ENCODE results near the gene PTPN21. TPM values are rescaled to one million over a fixed set of nuclear protein-coding genes. Genes with fewer than 3 reads are reported as not detected.
A peak's percentile ranks its signal among the peaks of the same experiment; 100 is the strongest.

PTPN21 gene
- total RNA-seq (2014; rRNA removed; shearing (Covaris generic)), result 7.4 and 8.4 TPM in 2 replicates

DNA sequence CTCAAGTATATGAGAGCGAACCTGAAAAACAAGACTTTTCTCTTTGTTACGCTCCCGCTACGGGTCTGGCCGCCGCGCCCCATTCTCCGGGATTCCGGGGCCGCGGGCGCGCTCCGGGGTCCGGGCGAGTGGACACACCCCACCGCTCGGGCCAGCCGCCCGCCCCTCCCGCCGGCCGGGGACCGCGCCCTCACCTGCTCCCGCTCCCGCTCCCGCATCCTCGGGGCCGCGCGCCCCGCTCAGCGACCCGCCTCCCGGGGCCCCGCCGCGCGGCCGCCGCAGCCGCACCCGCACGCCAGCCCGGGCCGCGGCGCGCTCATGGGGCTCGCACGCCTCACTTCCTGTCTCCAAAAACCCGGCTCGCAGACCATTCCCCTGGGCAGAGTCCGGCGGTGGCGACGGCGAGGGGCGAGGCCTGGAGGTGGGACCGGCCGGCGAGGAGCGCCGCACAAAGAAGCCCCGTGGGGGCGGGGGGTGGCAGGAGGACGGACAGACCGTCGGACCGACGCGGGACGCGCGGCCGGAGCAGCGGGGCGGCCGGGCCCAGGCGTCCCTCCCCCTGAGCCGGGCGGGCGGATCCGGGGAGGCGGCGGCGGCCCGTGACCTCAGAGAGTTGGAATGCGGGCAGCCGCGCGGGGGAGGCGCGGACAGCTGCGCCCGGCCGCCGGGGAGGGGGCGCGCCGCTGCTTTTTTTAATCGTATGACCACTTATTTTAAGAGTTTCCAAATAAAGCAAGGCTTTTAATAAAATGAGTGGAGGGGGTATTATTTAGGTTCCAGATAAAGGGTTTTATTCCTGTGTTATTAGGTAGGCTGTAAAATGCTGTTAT lies at the start of gene PTPN21:
Gene PTPN21 (minus strand): TSS at position 551 of the 830 bp plus-strand sequence. CDS start 4,590 bp downstream, outside the sequence.
- peak; percentile 79 for DNase-seq (ENCODE audit: low read depth)

DNA sequence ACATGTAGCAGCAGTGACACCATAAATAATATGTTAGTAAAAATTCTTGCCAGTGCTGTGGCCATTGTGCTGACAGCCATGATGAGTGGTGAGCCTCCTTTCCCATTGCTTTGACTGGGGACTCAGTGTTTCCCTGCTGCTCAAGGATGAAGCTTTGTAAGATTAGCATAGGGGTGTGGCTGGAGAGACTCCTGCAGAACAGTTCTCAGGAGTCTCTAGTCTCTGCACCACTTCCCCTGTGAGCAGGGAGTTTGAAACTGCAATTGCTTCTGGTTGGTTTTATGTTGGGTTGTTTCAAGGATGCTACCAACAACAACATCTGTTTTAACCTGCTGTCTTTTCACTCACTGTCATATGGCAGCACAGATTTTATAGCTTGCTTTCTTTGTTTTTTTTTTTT lies 49.4 kb upstream of the PTPN21 start:
- no peak for DNase-seq (ENCODE audit: low read depth)

DNA sequence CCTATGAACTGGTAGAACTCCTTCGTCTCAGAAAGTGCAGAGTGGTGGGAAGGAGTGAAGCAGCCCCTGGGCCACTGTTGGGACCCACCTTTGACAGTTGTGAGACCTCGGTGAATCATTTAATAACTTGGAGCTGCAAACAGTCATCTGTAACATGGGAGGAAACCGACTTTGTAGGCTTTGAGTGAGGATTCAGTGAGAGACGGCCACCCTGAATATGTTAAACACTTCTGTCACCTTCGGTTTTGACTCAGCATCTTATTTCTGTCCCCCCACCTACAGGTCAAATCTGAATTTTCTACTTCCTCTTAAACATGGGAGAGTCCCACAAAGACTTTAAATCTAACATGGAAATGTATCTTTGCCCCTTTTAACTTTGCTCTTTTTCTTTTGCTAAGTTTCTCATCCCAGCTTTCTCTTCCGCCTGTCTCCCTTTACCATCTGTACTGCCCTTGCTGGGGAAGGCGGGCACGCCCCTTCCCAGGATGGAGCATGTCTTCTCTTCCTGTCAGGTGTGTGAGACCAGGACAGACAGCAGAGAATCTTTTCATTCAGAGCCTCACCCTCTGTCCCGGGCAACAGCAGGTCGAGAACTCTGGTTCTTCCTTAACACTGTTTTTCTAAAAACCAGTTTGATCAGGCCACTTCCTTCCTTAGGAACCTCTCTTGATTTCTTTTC lies 45.1 kb upstream of the PTPN21 start:
- DNase-seq (ENCODE audit: low read depth), result no peak

DNA sequence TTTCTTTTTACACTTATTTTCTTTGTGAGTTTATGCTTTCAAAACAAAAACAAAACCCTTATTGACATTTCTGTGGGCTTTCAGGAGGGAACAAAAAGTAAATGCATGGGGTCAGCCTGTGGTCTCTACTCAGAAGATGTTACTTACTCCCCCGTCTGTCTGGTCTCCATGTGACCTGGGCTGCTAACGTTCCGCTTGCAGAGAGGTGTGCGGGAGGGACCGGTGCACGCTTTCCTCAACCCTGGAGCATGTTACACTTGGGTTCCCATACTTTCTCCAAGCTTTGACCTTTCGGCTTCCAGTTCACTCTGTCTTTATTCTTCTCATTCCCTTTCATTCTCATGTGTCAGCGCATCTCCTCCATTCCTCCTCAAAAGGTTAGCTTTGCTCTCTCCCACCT lies 44.5 kb upstream of the PTPN21 start:
- no peak for DNase-seq (ENCODE audit: low read depth)

DNA sequence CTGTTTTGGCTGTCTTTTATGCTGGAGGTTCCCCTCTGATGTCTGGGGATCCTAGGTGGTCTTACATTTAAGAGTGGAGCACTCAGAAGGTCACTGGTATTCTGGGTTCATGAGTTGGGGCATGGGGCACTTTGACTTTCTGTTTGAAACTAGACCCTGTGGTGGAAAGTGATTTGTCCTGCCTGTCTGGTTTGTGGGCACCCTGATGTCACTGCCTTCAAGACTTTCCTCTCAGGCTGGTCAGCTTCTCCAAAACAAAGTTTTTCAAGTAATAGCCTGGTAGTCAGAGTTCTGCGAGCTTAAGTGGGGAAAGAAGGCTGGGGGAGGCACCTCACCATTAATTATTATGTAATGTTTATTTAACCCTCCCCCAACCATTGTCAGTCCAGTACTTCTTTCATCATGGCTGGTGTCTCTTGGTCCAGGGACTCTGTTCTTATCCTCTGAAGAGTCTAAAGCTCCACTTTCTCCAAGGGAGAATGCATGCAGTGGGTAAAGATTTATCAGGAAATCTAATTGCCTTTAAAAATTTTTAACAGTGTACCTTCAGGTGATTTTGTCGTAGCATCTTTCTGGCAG lies 43.4 kb upstream of the PTPN21 start:
- DNase-seq (ENCODE audit: low read depth), result no peak

DNA sequence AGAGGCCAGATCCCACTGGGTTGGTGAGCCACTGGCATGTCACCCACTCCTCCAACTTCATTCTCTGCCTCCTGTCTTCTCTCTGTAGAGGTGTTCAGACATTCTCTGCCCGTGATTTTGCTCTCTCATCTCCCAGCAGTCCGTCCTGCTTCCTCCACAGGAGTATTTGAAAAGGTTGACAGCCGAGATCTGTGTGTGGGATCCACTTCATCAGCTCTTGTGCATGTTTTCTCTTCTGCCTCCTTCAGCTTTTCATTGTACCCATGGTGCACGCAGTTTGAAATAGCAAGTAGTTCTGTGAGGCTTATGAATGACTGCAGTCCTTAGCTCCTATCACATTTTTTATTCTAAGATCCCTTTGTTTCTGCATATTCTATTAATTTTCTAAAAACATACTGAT lies 42.8 kb upstream of the PTPN21 start:
- DNase-seq (ENCODE audit: low read depth), result no peak

DNA sequence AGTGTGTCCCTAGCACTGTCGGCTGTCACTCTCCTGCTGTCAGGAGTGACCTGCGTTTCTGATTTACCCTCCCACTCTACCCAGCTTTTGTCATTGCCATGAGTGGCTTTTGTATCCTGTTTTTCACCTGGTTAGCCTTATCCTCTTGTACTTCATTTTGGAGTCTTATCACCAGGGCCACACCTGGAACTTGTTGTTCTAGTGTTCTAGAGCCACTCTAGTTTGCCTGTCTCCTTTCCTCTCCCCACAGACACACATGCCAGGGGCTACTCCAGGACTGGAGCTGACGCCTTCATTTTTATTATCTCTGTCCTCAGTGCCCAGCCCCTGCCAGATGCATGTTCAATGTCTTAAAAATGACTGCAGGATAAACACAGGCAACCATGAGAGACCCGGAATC lies 42.2 kb upstream of the PTPN21 start:
- DNase-seq (ENCODE audit: low read depth), result no peak

DNA sequence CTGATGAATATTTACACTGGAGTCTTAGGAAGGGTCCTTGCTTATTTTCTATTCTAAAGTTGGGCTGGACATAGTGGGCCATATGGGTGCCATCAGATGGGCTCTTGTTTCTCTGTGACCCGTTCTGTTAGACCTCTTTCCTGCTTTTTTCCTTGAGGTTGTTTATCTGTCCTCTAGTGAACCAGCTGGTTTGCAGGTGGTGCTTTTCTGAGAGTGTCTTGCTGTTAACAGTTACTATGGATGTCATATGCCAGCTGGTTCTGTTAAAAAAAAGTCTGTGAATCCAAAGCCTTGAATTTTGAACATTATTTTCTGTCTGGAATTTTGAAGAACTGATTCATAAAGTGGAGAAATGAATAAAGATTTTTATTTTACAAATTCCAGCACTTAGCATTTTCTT lies 37.2 kb upstream of the PTPN21 start:
- no peak for DNase-seq (ENCODE audit: low read depth)

DNA sequence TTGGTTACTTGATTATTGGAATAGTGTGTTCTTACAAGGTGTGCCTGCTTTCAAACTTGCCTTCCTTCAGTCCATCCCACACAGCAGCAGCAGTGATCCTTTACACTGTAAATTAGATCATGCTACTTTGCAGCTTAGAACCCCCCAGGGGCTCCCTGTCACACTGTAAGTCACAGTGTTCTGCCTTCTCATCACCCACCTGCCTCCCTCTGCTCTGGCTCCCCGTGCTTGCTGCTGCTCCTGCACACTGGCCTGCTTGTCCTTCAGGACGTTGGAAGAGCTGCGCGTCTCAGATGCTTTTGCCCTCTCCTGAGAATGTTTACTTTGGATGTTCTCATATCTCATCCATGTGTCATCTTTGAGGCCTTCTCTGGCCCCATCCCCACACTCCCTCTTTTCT lies 35.4 kb upstream of the PTPN21 start:
- no peak for DNase-seq (ENCODE audit: low read depth)

DNA sequence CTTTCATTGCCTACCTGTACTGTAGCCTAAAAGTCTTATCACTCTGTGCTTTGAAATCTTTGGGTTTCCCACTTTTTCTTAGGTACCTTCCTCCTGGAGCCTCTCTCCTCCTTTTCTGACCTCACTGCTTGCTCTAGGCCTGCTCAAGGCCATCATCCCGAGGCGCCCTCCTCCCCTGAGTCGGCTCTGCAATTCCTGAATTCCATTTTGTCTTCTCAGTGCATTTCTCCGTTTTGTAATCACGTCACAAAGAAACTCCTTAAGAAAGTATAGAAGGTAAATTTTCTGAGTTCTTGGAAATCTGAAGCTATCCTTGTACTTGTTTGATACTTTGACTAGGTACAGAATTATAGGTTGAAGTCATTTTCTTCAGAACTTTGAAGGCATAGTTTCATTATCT lies 33.3 kb upstream of the PTPN21 start:
- DNase-seq (ENCODE audit: low read depth), result no peak

DNA sequence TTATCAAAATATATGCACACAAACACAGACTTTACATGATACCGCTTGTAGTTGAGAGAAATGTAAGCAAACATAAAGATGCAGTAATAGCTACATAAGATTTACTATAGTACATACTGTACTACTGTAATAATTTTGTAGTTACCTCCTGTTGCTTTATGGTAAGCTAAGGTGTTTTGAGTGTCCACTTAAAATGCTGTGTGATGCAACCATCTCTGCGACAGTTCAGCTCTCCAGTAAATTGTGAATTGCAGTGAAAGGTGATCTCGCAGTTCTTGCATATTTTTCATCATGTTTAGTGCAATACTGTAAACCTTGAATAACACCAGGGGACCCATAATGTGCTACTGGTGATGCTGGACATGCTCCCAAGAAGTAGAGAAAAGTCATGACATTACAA lies 29.6 kb upstream of the PTPN21 start:
- no peak for DNase-seq (ENCODE audit: low read depth)

DNA sequence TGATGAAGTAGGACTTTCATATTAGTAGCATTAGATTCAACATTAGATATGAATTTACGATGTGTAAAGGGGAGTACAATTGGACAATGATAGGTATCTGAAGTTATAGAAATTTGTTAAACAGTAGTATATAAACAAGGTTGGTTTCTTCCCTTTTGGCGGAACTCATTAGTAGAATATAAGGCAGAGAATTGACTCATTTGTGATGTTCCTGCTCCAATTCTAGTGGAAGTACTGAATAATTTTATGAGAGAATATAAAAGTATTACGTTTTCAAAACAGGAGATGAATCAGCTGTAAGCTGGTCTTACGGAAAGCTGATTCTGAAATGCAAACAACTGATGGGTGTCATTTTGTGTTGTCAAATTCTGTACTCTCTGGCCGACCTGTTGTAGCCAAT lies 21.4 kb upstream of the PTPN21 start:
- no peak for DNase-seq (ENCODE audit: low read depth)

DNA sequence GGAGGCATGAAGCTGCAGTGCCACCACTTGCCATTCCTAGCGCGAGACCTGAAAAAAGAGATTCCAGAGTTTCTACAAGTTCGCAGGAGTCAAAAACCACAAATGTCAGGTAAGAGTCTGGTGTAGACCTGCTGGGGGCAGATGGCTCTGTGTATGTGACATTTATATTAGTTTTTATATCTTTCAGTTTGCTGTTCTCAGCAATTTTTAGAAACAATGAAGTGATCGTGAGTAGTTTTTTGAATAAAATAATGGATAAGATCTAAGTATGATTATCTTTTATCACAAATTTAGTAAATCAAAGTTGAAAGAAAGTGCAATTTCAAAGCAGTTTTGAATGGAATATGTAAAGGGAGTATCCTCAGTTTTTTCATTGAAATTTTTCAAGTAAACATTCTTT lies 17.3 kb upstream of the PTPN21 start:
- DNase-seq (ENCODE audit: low read depth), result no peak

DNA sequence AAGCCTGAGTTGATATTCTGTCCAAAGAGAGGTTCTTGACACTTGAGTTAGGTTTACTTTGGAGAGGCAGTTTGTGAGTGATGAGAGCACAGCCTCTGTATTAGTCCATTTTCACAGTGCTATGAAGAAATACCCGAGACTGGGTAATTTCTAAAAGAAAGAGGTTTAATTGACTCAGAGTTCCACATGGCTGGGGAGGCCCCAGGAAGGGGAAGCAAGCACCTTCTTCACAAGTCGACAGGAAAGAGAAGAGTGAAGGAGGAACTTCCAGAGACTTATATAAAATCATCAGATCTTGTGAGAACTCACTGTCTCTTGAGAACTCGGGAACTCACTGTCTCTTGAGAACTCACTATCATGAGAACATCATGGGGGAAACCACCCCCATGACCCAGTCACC lies 13.4 kb upstream of the PTPN21 start:
- DNase-seq (ENCODE audit: low read depth), result no peak

DNA sequence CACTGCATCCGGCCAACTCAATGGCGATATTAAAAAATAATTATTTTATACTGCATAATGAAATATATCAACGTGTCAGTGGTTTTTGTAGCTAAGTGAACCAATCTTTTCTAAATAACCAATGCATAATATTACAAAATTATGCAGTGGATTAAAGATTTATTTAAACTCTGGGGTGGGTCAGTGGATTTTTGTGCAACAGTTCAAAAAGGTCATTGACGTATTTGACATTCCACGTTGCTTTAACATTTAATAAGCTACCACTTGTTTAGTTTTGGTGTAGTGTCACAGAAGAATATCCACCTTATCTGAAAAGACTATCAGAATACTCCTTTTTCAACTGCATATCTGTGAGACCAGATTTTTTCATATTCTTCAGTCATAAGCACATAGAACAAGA lies 10.6 kb upstream of the PTPN21 start:
- DNase-seq (ENCODE audit: low read depth), result no peak

DNA sequence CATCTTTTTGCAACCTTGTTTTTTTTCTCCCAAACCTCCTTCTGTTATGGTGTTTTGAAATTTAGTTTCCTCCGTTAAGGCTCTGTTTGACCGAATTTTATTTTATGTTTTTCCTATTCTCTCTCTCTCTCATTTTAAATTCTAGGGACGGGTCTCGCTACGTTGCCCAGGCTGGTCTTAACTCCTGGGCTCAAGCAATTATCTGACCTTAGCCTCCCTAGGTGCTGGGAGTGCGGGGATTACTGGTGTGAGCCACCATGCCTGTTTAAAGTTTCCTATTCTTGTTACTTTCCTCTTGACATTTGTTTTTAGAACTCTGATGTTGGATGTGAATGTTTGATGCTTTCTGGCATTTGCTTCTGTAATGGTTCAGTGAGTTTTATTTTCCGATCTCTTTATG lies 9.0 kb upstream of the PTPN21 start:
- no peak for DNase-seq (ENCODE audit: low read depth)

DNA sequence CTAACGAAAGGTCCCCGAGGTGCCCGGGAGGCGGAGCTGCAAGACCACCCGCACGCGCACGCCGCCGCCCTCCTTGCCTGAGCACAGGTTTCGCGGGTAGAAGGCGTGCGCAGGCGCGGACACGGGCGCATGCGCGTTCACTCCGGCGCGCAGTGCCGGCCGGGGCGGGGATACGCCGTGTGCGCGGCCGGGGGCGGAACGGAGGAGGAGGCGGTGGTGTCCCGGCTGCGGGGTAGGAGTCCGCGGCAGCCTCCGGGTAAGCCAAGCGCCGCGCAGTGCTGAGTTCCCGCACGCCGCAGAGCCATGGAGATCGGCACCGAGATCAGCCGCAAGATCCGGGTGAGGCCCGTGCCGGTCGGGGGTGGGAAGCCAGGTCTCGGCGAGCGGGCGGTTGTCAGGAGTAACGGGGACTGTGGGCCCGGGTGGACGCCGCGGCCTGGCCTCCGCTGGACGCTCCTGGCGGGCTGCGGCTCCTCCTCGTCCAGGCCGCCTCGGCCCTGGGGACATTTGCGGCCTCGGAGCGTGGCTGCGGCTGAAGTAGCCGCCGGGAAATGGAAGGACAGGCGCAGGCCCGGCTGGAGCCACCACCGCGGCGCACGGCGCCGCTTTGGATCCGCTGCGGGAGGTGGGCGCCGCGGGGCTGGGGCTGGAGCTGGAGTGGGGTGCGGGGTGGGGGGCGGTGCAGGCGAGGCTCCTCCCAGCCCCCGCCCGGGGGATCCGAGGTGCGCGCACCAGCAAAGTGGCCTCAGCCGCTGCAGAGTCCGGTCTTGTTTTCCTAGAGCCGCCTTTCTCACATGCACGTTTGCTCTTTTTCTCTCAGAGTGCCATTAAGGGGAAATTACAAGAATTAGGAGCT lies 8.3 kb upstream of the PTPN21 start, which contains the start of gene ZC3H14:
Gene ZC3H14 (plus strand): TSS at position 207 of the 856 bp plus-strand sequence. CDS start 97 bp downstream, at position 304.
- peak; percentile 82 for DNase-seq (ENCODE audit: low read depth)

DNA sequence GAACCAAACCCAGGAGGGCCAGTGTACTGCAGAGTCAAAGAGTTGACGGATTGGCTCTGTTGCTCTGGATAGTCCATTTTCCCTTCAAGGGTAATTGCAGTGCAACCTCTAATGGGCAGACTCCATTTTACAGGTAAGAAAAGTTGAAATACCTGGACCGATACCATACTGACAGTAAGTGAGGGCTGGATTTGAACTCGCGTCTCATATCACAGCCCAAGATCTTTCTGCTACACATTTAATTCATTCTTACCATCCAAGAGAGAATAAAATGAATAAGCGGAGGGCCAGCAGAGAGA lies 7.7 kb upstream of the PTPN21 start:
- no peak for DNase-seq (ENCODE audit: low read depth)

DNA sequence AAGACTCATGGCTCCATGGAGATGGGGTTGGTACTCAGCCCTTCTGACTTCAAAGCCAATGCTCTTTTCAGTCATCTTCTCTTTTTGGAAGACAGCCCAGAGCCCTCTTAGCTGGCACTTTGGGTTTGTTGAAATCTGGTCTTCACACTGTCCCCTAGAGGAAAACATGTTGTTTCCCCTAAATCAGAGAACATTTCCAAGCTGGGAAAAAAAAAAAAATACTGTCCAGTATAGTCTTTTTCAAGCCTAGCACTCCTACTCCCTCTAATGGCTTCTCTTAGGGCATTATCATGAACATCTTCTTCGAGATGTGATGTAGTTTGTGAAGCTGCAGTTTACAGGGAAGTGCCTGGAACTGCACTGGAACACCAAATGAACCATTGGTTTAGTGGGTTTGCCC lies 5.0 kb upstream of the PTPN21 start:
- peak; percentile 74 for DNase-seq (ENCODE audit: low read depth)

DNA sequence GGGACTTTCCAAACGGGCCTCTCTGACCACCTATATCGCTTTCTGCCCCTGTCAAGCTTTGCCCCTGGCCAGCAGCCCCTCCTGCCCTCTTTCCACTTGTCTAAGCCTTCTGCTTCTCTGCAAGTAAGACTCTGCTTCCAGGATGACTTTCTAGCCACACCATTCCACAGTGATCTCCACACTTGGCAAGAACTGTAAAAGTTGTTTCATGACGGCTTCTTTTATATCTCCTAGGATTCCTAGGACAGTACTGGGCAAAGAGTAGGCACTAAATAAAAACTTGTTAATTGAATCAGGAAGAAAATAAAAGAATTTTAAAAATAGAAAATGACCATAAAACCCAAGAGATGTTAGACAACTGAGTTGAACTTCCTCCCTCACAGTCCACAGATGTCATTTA lies 1.8 kb upstream of the PTPN21 start:
- no peak for DNase-seq (ENCODE audit: low read depth)

DNA sequence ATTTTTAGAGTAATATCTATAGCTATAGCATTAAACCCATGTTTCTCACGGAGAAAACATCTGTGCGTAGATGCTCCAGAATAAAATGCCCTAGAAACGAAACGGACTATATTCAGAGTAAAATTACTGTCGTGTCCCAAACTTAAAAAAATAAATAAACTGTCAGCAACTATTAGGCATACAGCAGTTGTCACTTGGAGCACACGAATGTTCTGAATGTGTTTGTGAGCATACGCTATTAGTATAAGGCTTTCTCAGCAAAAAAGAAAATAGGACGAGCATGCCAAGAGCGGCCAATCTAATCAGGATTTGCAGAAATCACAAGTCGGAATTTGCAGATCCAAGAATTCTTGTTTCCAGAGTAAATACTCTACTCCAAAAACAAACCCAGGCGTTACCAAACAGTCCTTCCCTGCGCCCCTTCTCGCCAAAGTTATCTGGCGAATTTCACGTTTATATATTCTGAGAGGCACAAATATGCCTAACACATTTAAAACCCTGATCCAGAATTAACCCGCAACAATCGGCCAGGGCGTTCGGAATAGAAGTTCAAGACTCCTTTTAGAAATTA lies 836 bp downstream of the PTPN21 start:
- peak; percentile 7 for DNase-seq (ENCODE audit: low read depth)

DNA sequence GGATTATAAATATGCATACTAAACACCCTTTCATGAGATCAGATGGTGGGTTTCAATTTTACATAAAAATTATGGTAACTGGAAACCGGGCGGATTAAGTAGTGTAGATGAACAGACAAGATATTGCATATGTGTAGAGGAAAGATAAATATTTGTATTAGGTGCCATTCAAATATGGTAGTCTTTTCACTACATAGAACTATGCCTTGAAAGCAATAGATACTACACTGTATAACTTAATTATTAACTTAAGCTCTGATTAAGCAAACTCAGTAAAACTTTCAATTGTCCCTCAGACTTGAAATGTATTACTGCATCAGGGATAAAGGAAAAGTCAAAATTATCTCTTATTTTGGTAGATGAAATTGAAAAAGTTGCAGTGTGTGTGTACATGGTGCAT lies 1.9 kb downstream of the PTPN21 start:
- no peak for DNase-seq (ENCODE audit: low read depth)
